NCI-H2196 treated with DMSO at 0.1 percent for 48 hours (cell line): Measurements from ENCODE around the gene KLHL26.
A peak's percentile ranks its signal among the peaks of the same experiment; 100 is the strongest.

ENCODE experiments used
- DNase-seq: peaks from one replicate; lab custom pipeline; 2025; ENCODE audit not compliant: unreplicated experiment; lab: John Stamatoyannopoulos, UW

Gene KLHL26

DNA sequence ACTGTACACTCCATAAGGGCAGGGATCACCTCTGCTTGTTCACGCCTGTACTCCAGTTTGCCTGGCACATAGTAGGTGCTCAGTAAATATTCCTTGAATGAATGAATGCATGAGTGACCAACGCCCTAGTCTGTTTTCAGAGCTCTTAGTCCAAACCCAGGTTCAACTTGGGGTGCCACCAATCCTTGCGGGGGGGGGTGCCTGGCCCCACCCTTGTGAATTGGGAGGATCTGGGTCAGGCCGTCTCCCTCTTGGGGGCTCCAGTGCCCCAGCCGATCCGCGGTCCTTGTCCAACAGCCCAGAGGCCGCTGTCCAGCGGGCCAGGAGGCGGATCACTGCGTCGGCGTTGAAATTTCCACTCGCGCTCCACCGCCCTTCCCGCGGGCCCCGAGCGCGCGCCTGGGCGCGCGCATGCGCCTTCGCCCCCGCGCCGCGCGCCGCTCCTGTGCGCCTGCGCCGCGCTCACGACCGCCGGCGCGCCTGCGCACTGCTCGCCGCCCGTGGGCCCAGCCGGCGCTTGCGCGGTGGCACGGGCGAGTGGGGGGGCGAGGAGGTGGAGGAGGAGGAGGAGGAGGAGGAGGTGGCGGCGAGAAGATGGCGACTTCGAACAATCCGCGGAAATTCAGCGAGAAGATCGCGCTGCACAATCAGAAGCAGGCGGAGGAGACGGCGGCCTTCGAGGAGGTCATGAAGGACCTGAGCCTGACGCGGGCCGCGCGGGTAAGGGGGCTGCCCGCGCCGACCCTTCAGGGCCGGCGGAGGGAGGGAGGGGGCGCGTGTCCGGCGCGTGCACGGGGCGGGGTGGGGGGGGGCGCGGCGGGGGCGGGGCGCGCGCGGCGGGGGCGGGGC lies 46.5 kb downstream of the KLHL26 start, which contains the start of gene CRTC1:
CRTC1 (plus strand) TSS at position 572 of the 849 bp plus-strand sequence; CDS start at position 595, 23 bp downstream.
- DNase-seq, result peak; percentile 77

DNA sequence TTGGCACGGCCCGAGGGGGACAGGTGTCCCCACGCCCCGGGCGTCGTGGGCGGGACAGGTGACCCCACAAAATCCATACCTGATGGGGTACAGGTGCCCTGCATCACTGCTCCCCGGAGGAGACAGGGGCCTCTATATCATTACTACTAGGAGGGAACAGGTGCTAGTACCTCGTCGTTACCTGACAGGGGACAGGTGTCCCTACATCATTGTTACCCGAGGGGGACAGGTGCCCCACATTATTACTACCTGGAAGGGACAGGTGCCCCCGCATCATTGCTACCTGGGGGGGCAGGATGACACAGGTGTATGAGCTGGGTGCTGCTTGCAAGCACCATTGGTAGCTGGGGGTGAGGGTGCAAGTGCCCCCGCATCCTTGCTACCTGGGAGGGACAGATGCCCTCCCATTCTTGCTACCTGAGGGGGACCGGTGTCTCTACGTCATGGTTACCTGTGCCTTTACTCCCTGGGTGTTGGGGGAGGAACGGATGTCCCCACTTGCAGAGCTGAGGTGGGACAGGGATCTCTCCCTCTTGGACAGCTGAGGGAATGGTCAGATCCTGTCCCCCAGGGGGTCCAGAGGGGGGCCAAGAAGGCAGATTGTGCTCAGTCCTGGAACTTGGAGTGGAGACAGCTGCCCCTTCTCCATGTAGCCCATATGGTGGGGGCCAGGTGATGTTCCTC lies 47.3 kb downstream of the KLHL26 start:
- no peak for DNase-seq

DNA sequence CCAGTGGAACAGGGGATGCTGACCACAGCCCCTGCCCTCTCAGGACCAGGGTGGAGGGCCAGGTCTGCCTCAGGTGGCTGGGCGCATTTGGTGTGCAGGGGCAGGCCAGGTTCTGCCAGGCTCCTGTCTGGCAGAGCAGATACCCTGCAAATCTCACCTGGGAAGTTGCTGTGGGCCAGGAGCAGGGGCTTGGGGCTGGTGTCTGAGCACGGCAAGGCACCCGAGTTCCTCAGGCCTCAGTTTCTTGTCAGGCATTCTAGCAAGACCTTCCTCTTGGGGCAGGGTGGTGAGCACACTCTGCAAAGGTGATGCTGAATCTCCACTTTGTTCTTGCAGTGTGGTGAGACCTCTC lies 47.8 kb downstream of the KLHL26 start:
- no peak for DNase-seq

DNA sequence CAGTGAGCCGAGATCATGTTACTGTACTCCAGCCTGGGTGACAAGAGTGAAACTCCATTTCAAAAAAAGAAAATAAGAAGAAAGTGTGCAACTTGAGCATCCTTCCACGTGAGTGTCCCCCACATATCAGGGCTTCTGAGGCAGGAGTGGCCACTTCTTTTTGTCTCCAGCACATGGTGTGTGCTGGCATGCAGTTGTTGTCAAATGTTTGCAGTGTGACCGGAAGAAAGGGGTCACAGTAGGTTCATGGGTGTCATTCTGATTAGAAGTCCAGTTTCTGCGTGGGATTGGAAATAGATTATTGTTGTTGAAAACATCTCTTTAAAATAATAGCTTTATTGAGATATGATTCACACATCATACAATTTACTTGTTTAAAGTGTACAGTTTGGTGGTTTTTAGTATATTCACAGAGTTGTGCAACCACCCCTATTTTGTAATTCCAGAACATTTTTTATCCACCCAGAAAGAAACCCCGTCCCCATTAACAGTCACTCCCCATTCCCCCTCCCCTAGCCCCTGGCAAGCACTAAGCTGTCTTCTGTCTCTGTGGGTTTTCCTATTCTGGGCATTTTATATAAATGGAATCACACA lies 48.9 kb downstream of the KLHL26 start:
- no peak for DNase-seq

- DNase-seq, result no peak
These were observed 51.1 kb downstream of the KLHL26 start for GRCh38 chr19:18687740-18688465.

DNA sequence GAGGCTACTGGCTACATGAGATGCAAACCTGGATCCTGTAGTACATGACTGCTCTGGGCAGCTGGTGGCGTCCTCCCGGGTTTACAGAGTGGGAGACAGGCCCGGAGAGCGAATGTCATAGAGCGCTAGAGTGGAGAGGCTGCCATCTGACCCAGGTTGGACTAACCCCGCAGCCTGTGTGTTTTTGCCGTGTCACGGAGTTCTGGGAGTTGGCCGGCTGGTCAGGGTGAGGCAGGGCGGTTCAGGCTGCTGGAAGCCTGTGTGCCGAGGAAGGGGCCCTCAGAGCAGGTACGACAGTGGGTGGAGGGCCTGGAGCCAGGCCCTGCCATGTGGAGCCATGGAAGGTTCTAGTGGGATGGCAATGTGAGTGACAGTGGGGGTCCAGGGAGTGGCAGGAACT lies 59.2 kb downstream of the KLHL26 start:
- no peak for DNase-seq

DNA sequence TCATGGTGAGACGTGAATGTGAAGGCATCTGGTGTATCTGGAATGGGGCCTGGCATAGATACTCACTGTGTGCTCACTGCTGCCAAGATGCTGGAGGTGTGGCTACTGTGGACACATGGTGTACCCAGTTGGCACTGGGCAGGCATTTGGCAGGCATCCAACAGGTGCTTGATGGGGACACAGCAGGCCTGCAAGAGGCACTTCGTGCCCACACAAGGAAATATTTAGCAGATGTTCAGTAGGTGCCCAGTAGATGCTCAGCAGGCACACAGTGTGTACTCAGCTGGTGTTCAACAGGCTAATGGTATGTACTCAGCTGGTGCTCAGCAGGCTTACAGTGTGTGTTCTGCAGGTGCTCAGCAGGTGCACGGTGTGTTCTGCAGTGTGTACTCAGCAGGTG lies 60.9 kb downstream of the KLHL26 start:
- peak; percentile 43 for DNase-seq

- no peak for DNase-seq
These were observed 61.7 kb downstream of the KLHL26 start for GRCh38 chr19:18698321-18699167.

GRCh38 chr19:18699403-18700054 lies 62.7 kb downstream of the KLHL26 start:
- DNase-seq, result no peak

GRCh38 chr19:18700501-18701249 lies 63.8 kb downstream of the KLHL26 start:
- no peak for DNase-seq

DNA sequence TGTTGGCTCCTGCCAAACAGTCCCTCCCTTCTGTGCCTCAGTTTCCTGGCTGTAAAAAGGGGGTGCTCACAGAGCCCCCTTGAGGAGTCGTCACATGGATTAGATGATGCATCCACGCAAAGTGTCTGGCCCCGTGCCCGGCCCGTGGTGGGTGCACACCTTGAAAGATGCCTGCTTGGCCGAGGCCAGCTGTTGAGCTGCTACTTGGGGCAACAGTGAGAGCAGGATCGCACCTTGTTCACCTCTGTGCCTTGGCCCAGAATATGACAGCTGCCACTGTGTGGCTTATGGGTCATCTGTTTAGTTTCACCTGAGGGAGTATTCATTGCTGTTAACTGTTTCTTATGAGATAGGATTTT lies 64.4 kb downstream of the KLHL26 start:
- DNase-seq, result no peak

GRCh38 chr19:18704054-18704453 lies 67.2 kb downstream of the KLHL26 start:
- no peak for DNase-seq

GRCh38 chr19:18704971-18705370 lies 68.1 kb downstream of the KLHL26 start:
- no peak for DNase-seq

DNA sequence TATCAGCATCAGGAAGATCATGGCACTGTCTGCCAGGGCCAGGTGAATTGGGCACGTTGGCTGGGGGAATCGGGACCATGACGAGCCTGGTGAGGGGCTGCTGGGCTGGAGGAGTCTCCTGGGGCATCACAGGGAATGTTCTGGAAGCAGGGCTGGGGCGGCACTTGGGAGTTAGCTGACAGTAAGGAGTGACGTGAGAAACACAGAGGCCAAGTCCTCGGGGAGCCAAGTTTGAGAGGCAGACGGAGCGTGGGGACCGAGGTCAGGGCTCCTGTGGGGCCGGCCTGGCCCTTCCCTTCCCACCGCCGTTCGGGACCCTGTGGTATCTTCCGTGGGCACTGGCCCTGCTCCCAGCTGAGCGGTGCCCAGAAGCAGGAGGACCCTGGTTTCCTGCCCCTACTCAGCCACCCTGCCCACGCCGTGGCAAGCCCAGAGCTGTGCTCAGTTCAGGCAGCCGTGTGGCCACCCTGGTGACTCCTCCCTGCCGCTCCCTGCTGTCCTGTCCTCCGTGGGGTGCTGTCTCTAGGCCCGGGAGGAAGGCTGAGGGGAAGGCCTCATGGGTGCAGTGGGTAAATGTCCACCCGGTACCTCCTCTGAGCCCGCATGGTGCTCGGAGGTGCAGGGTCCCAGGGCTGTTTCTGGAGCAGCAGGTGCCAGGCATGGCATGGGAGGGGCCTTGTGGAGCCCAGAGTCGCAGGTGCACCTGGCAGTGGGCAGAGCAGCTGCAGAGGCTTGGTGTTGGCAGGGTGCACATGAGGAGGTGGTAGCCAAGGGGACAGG lies 71.8 kb downstream of the KLHL26 start:
- peak; percentile 59 for DNase-seq

DNA sequence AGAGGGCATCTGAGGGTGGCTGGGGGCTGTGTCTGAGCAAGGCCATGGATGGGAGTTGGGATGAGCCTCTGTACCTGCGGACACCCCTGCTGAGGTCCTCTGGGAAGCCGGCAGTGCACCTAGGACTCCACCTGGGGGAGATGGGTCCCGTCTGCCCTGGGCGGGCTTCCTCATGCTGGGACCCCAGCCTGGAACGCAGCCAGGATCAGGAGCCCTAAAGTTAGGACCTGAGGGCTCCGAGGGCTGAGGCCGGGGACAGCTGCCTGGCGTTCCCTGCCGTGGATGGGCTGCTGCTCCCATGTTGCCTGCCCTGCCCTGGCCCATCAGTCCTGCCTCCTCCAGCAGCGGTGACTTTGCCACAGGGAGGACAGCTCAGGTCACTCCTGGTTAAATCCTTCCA lies 72.7 kb downstream of the KLHL26 start:
- DNase-seq, result no peak

DNA sequence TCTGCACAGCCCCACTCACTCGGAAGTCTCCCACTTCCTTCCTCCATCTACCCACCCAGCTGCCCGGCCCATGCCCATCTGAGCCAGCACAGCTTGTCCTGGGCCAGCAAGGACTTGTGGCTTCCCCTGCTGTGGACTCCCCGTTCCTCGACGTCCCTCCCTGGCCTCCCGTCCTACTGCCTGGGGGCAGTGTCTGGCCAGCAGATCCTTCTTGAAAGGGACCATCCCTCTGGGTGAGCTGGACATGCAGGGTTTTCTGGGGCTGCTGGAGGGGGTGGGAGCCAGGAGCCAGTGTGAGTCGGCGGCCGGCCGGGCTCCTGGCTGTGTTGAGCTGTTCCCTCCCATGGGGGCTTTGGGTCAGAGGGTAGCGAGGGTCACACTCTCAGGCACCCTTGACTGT lies 73.4 kb downstream of the KLHL26 start:
- no peak for DNase-seq

GRCh38 chr19:18710996-18711751 lies 74.3 kb downstream of the KLHL26 start:
- DNase-seq, result no peak

GRCh38 chr19:18711893-18712292 lies 75.1 kb downstream of the KLHL26 start:
- DNase-seq, result no peak
